Measurements from ENCODE around the gene KLHL22.
"Not testable (repeated sequence)": the region's sequence is repeated elsewhere in the genome, so short reads cannot be mapped to it uniquely, and the experiment has no call there.

The KLHL22 gene

GRCh38 chr22:20504293-20504922, 8.8 kb upstream of the KLHL22 start:
- not testable (repeated sequence) for DNase-seq (ENCODE audit: low read depth in 2 of 2)

- no peak for DNase-seq (ENCODE audit: low read depth in 2 of 2)
These were observed 8.2 kb upstream of the KLHL22 start for GRCh38 chr22:20503816-20504215.

GRCh38 chr22:20499769-20500168, 4.2 kb upstream of the KLHL22 start:
- DNase-seq (ENCODE audit: low read depth in 2 of 2): no peak

DNA sequence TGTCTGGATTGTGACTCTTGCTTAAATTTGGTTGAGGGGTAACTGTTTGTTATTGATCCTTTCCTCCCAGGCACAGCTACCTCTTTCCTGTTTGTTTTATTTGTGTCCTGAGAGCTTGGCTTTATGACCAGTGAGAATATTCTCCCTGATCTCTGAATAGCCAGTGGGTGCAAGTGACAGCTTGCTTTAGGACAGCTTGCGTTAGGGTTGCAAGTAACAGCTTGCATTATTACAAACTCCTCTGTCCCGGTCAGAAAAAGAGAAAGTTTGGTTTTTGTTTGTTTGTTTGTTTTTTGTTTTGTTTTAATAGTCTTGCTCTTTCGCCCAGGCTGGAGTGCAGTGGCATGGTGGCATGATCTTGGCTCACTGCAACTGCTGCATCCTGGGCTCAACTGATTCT, 3.3 kb upstream of the KLHL22 start:
- no peak for DNase-seq (ENCODE audit: low read depth in 2 of 2)

- no peak for DNase-seq (ENCODE audit: low read depth in 2 of 2)
These were observed 1.8 kb upstream of the KLHL22 start for GRCh38 chr22:20497426-20497825.

DNA sequence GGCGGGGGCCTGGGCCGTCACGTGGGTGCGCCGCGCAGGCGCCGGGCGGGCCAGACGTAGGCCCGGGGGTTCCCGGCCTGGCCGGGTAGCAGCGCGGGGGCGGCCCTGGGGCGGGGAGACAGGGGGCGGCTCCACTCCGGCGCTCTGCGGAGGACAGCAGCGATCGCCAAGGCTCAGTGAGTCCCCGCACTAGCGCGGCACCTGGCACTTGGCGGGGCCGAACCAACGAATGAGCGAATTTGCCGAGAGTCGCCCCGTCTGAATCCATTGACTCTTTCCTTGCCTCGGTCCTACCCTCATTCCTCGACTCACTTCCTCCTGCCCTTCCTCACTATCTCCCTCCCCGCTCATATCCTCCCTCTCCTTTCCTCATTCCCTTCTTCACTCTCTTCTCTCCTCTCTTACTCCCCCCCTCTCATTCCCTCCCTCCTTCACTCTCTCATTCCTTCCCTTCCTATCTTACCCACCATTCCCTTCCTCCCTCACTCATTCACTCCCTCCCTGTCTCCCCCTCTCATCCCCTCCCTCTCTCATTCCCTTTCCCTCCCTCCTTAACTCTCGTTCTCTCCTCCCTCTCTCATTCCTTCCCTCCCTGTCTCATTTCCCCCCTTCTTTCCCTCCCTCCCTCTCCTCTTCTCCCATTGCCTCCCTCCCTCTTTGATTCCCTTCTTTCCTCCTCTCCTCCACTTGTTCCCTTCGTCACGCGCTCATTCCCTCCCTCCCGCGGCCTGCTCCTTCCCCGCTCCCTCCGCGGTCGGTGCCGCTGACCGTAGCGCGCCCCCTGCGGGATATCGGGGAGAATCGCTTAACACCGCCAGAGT, 476 bp upstream of the KLHL22 start:
- peak; percentile 83 to 85 for DNase-seq (ENCODE audit: low read depth in 2 of 2)

DNA sequence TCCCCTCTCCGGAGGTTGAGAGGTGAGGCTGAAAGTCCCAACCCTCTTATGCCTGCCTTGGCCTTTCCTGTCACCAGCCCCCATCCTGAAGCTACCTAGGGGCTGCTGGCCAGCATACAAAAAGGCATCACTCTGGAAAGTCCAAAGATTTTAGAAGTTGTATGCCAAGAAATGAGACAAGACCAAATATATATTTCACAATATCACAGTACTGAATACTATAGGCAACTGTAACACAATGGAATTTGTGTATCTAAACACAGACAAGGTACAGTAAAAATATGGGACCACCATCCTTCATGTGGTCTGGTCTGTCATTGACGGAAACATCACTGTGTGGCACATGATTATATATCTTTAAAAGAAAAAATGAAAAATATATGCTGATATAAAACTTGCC, 4.2 kb downstream of the KLHL22 start:
- DNase-seq (ENCODE audit: low read depth in 2 of 2): no peak

DNA sequence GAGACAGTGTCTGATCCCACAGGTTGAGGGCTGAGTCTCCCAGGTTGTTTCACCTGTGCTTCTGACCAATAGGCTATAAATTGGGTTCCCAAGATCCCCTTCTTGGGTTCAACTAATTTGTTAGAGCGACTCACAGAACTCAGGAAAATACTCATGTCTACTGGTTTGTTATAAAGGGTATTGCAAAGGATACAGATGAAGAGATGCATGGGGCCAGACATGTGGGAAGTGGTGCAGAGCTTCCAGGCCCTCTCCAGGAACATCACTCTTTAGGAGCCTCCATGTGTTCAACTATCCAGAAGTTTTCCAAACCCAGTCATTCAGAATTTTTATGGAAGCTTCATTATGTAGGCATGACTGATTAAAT, 4.7 kb downstream of the KLHL22 start:
- no peak for DNase-seq (ENCODE audit: low read depth in 2 of 2)

- no peak for DNase-seq (ENCODE audit: low read depth in 2 of 2)
These were observed 5.2 kb downstream of the KLHL22 start for GRCh38 chr22:20490183-20490940.

DNA sequence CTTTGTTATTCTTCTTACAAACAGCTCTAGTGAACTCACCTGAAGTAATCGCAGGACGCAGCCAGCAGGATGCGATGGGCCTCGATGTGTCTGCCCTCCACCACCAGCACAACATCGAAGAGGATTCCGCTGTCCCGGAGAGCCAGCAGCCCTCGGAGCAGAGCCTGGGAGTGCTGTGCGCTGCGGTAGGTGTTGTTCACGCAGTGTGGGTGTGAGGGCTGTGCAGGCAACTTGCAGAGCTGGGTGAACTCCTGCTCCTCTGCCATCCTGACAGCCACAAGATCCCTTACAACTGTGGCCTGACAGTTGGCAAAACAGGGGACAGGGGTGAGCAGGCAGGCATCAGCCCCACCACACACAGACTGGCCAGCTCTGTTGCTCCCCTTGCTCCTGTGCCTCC, 6.6 kb downstream of the KLHL22 start:
- no peak for DNase-seq (ENCODE audit: low read depth in 2 of 2)

DNA sequence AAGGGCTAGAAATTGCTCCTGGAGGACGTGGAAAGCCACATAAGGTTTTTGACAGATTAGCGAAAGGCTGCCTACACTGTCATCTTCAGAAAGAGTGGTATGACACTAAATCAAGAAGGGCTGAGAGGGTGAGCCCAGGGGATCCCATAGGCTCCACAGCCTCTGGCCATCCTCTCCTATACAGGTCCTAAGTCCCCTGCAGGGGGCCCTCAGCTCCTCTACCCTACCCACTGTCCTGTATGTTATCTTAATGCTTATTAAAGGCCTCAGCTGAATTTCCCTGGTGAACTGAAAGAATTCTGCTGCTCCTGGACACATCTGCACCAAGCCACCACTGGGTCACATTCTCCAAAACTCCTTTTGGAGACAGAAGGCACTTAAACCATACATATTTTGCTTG, 7.9 kb downstream of the KLHL22 start:
- DNase-seq (ENCODE audit: low read depth in 2 of 2): no peak

GRCh38 chr22:20486229-20486628, 9.4 kb downstream of the KLHL22 start:
- DNase-seq (ENCODE audit: low read depth in 2 of 2): no peak

DNA sequence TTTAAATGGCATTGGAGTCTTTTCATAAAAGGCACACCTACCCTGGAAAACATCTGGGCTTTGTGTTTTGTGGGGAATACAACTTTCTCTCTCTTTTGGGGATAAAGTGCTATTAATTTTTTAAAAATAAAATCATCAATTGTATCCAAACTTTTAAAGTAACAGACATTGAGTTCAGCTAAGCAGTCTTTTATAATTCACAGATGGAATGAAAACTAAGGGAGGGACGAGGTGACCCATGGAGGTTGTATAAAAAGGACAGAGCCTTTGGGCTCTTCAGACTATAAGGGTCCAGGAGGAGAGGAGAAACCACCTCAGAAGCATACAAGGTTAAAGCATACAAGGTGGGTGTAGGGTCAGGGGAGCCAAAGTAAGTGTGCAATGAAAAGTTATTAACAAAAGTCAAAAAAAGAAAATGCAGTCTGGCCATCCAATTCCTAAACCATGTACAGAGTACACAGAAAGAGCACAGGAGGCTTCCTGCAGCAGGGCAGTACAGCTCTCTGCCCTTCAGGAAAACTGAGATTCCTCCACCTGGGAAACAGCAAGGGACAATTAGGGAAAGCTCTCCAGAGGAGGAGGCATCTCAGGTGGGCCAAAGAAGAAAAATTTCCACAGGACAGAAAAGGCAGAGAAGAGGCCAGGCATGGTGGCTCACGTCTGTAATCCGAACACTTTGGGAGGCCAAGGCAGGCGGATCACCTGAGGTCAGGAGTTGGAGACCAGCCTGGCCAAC, 10.5 kb downstream of the KLHL22 start:
- DNase-seq (ENCODE audit: low read depth in 2 of 2): no peak

- DNase-seq (ENCODE audit: low read depth in 2 of 2): no peak
These were observed 11.8 kb downstream of the KLHL22 start for GRCh38 chr22:20483771-20484170.

DNA sequence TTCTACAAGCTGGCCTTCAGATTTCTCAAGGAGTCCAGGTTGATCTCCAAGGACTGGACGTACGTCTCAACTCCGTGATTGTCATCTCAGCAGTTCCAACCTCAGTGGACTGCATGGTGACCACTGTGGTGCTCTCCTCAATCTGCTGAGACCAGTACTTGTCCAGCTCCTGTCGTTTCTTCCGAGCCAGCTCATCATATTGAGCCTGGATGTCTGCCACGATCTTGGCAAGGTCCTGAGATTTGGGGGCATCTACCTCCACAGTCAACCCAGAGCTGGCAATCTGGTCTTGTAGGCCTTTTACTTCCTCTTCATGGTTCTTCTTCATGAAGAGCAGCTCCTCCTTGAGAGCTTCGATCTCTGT, 12.5 kb downstream of the KLHL22 start:
- not testable (repeated sequence) for DNase-seq (ENCODE audit: low read depth in 2 of 2)

DNA sequence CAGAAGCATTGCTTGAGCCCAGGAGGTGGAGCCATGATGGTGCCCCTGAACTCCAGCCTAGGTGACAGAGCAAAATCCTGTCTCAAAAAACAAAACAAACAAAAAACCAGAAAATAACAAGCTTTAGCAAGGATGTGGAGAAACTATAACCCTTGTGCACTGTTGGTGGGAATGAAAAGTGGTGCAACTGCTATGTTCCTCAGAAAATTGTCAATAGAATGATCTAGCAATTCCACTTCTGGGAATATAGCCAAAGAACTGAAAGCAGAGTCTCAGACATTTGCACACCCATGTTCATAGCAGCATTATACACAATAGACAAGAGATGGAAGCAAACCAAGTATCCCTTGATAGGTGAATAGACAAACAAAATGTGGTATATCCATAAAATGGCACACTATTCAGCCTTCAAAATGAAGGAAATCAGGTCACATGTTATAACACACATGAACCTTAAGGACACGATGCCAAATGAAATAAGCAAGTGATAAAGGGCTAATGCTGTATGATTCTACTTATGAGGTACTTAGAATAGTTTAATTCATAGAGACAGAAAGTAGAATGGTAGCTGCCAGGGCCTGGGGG, 15.9 kb downstream of the KLHL22 start:
- DNase-seq (ENCODE audit: low read depth in 2 of 2): no peak

DNA sequence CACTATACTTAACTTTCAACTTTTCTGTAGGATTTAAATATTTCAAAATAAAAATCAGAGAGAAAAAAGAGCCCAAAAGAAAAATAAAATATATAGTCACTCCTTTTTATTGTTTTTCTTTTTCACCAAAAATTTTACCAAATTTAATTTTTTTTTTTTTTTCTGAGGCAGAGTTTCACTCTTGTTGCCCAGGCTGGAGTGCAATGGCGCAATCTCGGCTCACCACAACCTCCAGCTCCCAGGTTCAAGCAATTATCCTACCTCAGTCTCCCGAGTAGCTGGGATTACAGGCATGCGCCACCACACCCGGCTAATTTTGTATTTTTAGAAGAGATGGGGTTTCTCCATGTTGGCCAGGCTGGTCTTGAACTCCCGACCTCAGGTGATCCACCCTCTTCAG, 17.5 kb downstream of the KLHL22 start:
- DNase-seq (ENCODE audit: low read depth in 2 of 2): not testable (repeated sequence)

DNA sequence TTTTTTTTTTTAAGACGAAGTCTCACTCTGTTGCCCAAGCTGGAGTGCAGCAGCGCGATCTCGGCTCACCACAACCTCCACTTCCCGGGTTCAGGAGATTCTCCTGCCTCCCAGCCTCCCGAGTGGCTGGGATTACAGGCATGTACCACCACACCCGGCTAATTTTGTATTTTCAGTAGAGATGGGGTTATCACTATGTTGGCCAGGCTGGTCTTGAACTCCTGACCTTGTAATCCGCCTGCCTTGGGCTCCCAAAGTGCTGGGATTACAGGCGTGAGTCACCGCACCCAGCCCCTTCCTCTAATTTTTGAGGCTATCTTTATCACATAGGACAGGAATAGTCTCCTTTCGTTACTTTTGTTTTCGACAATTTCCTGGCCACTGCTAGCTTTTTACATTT, 20.0 kb downstream of the KLHL22 start:
- not testable (repeated sequence) for DNase-seq (ENCODE audit: low read depth in 2 of 2)

DNA sequence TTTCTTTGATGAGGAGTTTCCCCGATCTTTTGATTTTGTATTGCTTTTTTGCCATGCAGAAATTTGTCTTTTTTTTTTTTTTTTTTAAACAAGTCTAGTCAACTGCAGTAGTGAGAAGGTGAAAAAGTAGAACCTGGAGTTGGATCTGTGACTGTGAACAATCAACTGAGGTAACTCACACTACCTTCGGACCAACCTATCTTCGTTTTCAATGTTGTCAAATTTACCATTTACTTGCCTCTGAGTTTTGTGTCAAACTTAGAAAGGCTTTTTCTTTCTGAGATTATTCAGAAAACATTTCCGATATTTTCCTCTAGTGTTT, 20.5 kb downstream of the KLHL22 start:
- no peak for DNase-seq (ENCODE audit: low read depth in 2 of 2)

DNA sequence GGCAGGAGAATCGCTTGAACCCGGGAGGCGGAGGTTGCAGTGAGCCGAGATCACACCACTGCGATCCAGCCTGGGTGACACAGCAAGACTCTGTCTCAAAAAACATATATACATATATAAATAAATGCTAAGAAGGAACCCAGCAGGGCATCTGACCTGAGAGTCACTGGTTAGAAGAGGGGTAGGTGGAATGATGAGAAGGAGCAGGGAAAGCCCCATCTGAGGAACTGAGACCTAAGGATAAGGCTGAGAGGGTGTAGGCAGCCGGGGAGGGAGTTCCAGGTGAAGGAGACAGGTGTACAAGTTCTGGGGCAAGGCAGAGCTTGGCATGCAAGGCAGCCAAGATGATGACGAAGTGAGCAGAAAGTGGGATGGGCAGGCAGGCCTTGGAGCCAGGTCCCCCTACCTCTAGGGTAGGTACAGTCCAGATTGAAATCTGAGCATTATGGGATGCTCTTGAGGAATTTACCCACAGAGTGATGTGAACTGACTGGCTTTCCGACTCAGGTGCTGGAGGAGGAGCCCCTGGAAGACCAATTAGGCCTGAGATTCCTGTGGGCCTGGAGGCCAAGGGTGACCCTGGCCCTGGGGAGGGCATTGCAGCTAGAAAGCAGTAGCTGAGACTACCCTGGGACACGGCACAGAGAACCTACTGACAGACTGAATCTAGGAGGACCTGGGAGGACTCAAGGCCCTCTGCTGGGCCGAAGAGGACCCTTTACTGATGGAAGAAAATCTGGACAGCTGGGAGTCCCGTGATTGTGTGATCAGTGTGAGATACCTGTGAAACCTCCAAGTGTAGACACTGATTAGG, 22.8 kb downstream of the KLHL22 start:
- DNase-seq (ENCODE audit: low read depth in 2 of 2): no peak
